LNCAP (cell line): ENCODE data around the gene DPP7.

Experiments used
- CTCF ChIP-seq: fragments of 450-650 bp; IDR thresholded peaks from 2 replicates; pipeline ENCODE4 v1.5.1; 2017; ENCODE audit warnings: mild to moderate bottlenecking

Gene DPP7

GRCh38 chr9:137116728-137117127 is 2.2 kb upstream of the DPP7 start:
- no peak for TF ChIP-seq CTCF

- no peak for TF ChIP-seq CTCF
These were observed 1.5 kb upstream of the DPP7 start for GRCh38 chr9:137116027-137116507.

- no peak for TF ChIP-seq CTCF
These were observed 977 bp upstream of the DPP7 start for GRCh38 chr9:137115394-137116026.

- TF ChIP-seq CTCF, result no peak
These were observed 317 bp downstream of the DPP7 start for GRCh38 chr9:137114220-137114612.

- TF ChIP-seq CTCF, result no peak
These were observed 961 bp downstream of the DPP7 start for GRCh38 chr9:137113385-137114159.

GRCh38 chr9:137112564-137113384 is 1.8 kb downstream of the DPP7 start:
- TF ChIP-seq CTCF, result no peak

- no peak for TF ChIP-seq CTCF
These were observed 2.6 kb downstream of the DPP7 start for GRCh38 chr9:137111788-137112563.
